Measurements from ENCODE around the gene CYTIP.

- no peak for TF ChIP-seq ZMAT4 (CRISPR knock-in tag; IDR thresholded peaks at IDR 0.05)
- TF ChIP-seq CTCF (IDR thresholded peaks at IDR 0.05), result no peak
- TF ChIP-seq ATF3 (CRISPR knock-in tag; conservative IDR thresholded peaks at IDR 0.05), result no peak
- no peak for TF ChIP-seq USF1 (CRISPR knock-in tag; IDR thresholded peaks at IDR 0.05)
- TF ChIP-seq ZNF416 (CRISPR knock-in tag; IDR thresholded peaks at IDR 0.05), result no peak
- TF ChIP-seq ZNF396 (CRISPR knock-in tag; IDR thresholded peaks at IDR 0.05; ENCODE audit: borderline replicate concordance), result no peak
These were observed 49.0 kb downstream of the CYTIP start for GRCh38 chr2:157394928-157395327.
